HS-27A (cell line): ENCODE data around the gene ERMP1.
"Not testable (repeated sequence)": the region's sequence is repeated elsewhere in the genome, so short reads cannot be mapped to it uniquely, and the experiment has no call there.

Experiments used
- DNase-seq: peaks from one replicate; pipeline ENCODE4 v3.0.0-alpha.2; 2012; ENCODE audit warnings: low read depth, missing footprints

The ERMP1 gene

GRCh38 chr9:5819174-5819573, 13.7 kb downstream of the ERMP1 start:
- no peak for DNase-seq

- DNase-seq = no peak
Observed at GRCh38 chr9:5818424-5819142, 14.3 kb downstream of the ERMP1 start.

GRCh38 chr9:5817862-5818261, 15.1 kb downstream of the ERMP1 start:
- DNase-seq = no peak

GRCh38 chr9:5815461-5815860, 17.5 kb downstream of the ERMP1 start:
- no peak for DNase-seq

GRCh38 chr9:5813824-5814223, 19.1 kb downstream of the ERMP1 start:
- DNase-seq = no peak

GRCh38 chr9:5811751-5812150, 21.2 kb downstream of the ERMP1 start:
- no peak for DNase-seq

GRCh38 chr9:5805478-5805877, 27.4 kb downstream of the ERMP1 start:
- DNase-seq = no peak

- no peak for DNase-seq
Observed at GRCh38 chr9:5801739-5802113, 31.2 kb downstream of the ERMP1 start.

- DNase-seq = no peak
Observed at GRCh38 chr9:5800969-5801738, 31.8 kb downstream of the ERMP1 start.

- DNase-seq = not testable (repeated sequence)
Observed at GRCh38 chr9:5800378-5800777, 32.5 kb downstream of the ERMP1 start.

GRCh38 chr9:5799314-5799713, 33.6 kb downstream of the ERMP1 start:
- DNase-seq = no peak

- DNase-seq = no peak
Observed at GRCh38 chr9:5798581-5798980, 34.3 kb downstream of the ERMP1 start.

- no peak for DNase-seq
Observed at GRCh38 chr9:5796298-5796697, 36.6 kb downstream of the ERMP1 start.

GRCh38 chr9:5793812-5794211, 39.1 kb downstream of the ERMP1 start:
- no peak for DNase-seq

GRCh38 chr9:5791870-5792269, 41.0 kb downstream of the ERMP1 start:
- no peak for DNase-seq

GRCh38 chr9:5790923-5791322, 42.0 kb downstream of the ERMP1 start:
- DNase-seq = no peak

- DNase-seq = no peak
Observed at GRCh38 chr9:5789489-5789888, 43.4 kb downstream of the ERMP1 start.

- DNase-seq = no peak
Observed at GRCh38 chr9:5787759-5788302, 45.1 kb downstream of the ERMP1 start.

GRCh38 chr9:5787220-5787619, 45.7 kb downstream of the ERMP1 start:
- no peak for DNase-seq

GRCh38 chr9:5786370-5787127, 46.4 kb downstream of the ERMP1 start:
- no peak for DNase-seq

GRCh38 chr9:5784526-5785315, 48.2 kb downstream of the ERMP1 start:
- no peak for DNase-seq

- no peak for DNase-seq
Observed at GRCh38 chr9:5783982-5784381, 48.9 kb downstream of the ERMP1 start.
